H1 (cell line): ENCODE measurements around the gene KLHL17. TPM values are rescaled to one million over a fixed set of nuclear protein-coding genes. Genes with fewer than 3 reads are reported as not detected.

Experiments used
- CTCF ChIA-PET: fragments of 300-600 bp; sonication (Branson Sonifier 250); formaldehyde crosslinking; loops from one replicate; lab custom pipeline; 2021; ENCODE audit not compliant: partially characterized antibody; lab: Charles Lee
- POLR2A ChIA-PET: fragments of 300-600 bp; sonication (Branson Sonifier 250); formaldehyde crosslinking; loops from one replicate; lab custom pipeline; 2021; ENCODE audit warnings: inconsistent platforms; ENCODE audit not compliant: partially characterized antibody; lab: Charles Lee
- DNase-seq, 2 experiments: peaks; one replicate each; pipeline versions ENCODE4 v3.0.0 to v3.0.0-alpha.2; 2010 to 2022; ENCODE audit warnings: low spot score in 2 of 2, low read depth in 1 of 2, mixed read lengths in 1 of 2
- FAIRE-seq: peaks from 2 replicates; lab custom pipeline; 2011; peaks lifted over from hg19 to GRCh38; lab: Jason Lieb, UNC
- H2AFZ ChIP-seq: 2 replicates; pipeline ENCODE4 v1.8.1; 2012; ENCODE audit warnings: low read length, inconsistent platforms
- H2AK5ac ChIP-seq: 2 replicates; pipeline ENCODE4 v1.6.1; 2013; ENCODE audit warnings: low read depth, low read length
- H2BK120ac ChIP-seq: replicated peaks from 2 replicates; pipeline ENCODE3; 2013; ENCODE audit warnings: low read depth, low read length, inconsistent platforms
- H2BK12ac ChIP-seq: 2 replicates; pipeline ENCODE4 v1.6.1; 2013; ENCODE audit warnings: low read depth, low read length
- H2BK15ac ChIP-seq: 2 replicates; pipeline ENCODE4 v1.6.1; 2013; ENCODE audit warnings: low read length
- H2BK20ac ChIP-seq: 2 replicates; pipeline ENCODE4 v1.6.1; 2013; ENCODE audit warnings: low read length
- H2BK5ac ChIP-seq: 2 replicates; pipeline ENCODE4 v1.6.1; 2013; ENCODE audit warnings: low read depth, low read length
- H3K14ac ChIP-seq: 2 replicates; pipeline ENCODE4 v1.6.1; 2013; ENCODE audit warnings: inconsistent platforms; ENCODE audit not compliant: insufficient read length
- H3K18ac ChIP-seq: 2 replicates; pipeline ENCODE4 v1.6.1; 2013; ENCODE audit warnings: low read length; ENCODE audit errors: extremely low read depth
- H3K23ac ChIP-seq: 2 replicates; pipeline ENCODE4 v1.6.1; 2013; ENCODE audit warnings: inconsistent platforms; ENCODE audit not compliant: insufficient read length
- H3K23me2 ChIP-seq: 2 replicates; pipeline ENCODE4 v1.6.1; 2013; ENCODE audit warnings: low read depth, low read length
- H3K27ac ChIP-seq: 2 replicates; pipeline ENCODE4 v1.6.1; 2011; ENCODE audit warnings: low read depth, low read length, inconsistent platforms
- H3K27me3 ChIP-seq, 4 experiments: replicated peaks in 1 of 4; 1 replicate in 1 of 4; 2 replicates in 3 of 4; pipeline versions ENCODE4 v1.6.1 to v1.8.1; 2011 to 2013; ENCODE audit warnings: low read length in 3 of 4, mild to moderate bottlenecking in 3 of 4, inconsistent platforms in 2 of 4, mixed read lengths in 2 of 4, moderate library complexity in 1 of 4; ENCODE audit not compliant: control insufficient read depth in 3 of 4, insufficient read depth in 3 of 4; ENCODE audit errors: extremely low read depth in 1 of 4
- H3K36me3 ChIP-seq, 4 experiments: 2 replicates each; pipeline versions ENCODE4 v1.6.1 to v1.8.1; 2011 to 2013; ENCODE audit warnings: mild to moderate bottlenecking in 4 of 4, low read length in 3 of 4, moderate library complexity in 2 of 4, control low read depth in 1 of 4, inconsistent platforms in 1 of 4; ENCODE audit not compliant: insufficient read depth in 4 of 4, control insufficient read depth in 2 of 4
- H3K4ac ChIP-seq: replicated peaks from 2 replicates; pipeline ENCODE3; 2013; ENCODE audit warnings: low read length, low read depth, mixed read lengths, inconsistent platforms; ENCODE audit not compliant: insufficient read length
- H3K4me1 ChIP-seq, 4 experiments: replicated peaks in 1 of 4; 1 replicate in 1 of 4; 2 replicates in 3 of 4; pipeline versions ENCODE4 v1.6.1 to v1.8.1; 2011 to 2013; ENCODE audit warnings: low read length in 3 of 4, inconsistent platforms in 2 of 4, mixed read lengths in 1 of 4; ENCODE audit not compliant: insufficient read depth in 4 of 4, control insufficient read depth in 3 of 4
- H3K4me2 ChIP-seq, 2 experiments: 2 replicates each; pipeline versions ENCODE4 v1.6.1 to v1.8.1; 2011 to 2013; ENCODE audit warnings: low read depth in 2 of 2, low read length in 2 of 2, control low read depth in 1 of 2, inconsistent platforms in 1 of 2, mild to moderate bottlenecking in 1 of 2; ENCODE audit not compliant: insufficient read depth in 1 of 2
- H3K4me3 ChIP-seq, 4 experiments: fragments of 200-600, 300-600 bp in 1 of 4; sonication (generic), shearing (Covaris generic), sonication (Bioruptor Twin) in 1 of 4; 2 replicates each; pipeline versions ENCODE4 v1.5.1 to v1.8.1; 2011 to 2016; ENCODE audit warnings: low read length in 4 of 4, low read depth in 3 of 4, control low read depth in 2 of 4, inconsistent platforms in 2 of 4, mild to moderate bottlenecking in 2 of 4, mixed read lengths in 1 of 4, moderate library complexity in 1 of 4; ENCODE audit not compliant: insufficient read depth in 2 of 4; ENCODE audit errors: extremely low read depth in 1 of 4
- H3K56ac ChIP-seq: replicated peaks from 2 replicates; pipeline ENCODE3; 2013; ENCODE audit warnings: low read depth, mild to moderate bottlenecking, mixed read lengths, low read length, inconsistent platforms; ENCODE audit not compliant: insufficient read length
- H3K79me1 ChIP-seq: 2 replicates; pipeline ENCODE4 v1.6.1; 2013; ENCODE audit warnings: low read depth, low read length, control low read depth
- H3K79me2 ChIP-seq, 2 experiments: 2 replicates each; pipeline versions ENCODE4 v1.6.1 to v1.8.1; 2012 to 2013; ENCODE audit warnings: low read length in 2 of 2, mild to moderate bottlenecking in 2 of 2, inconsistent platforms in 1 of 2; ENCODE audit not compliant: insufficient read depth in 2 of 2, control insufficient read depth in 1 of 2
- H3K9ac ChIP-seq, 4 experiments: replicated peaks in 1 of 4; 1 replicate in 1 of 4; 2 replicates in 3 of 4; pipeline versions ENCODE4 v1.6.1 to v1.8.1; 2011 to 2013; ENCODE audit warnings: low read depth in 3 of 4, low read length in 3 of 4, control low read depth in 2 of 4, mild to moderate bottlenecking in 2 of 4, moderate library complexity in 2 of 4, inconsistent platforms in 1 of 4; ENCODE audit errors: extremely low read depth in 1 of 4
- H3K9me3 ChIP-seq, 2 experiments: 2 replicates each; pipeline versions ENCODE4 v1.6.1 to v1.8.1; 2012 to 2013; ENCODE audit warnings: mild to moderate bottlenecking in 2 of 2, moderate library complexity in 2 of 2, control low read depth in 1 of 2, inconsistent platforms in 1 of 2, low read depth in 1 of 2, low read length in 1 of 2, mixed read lengths in 1 of 2; ENCODE audit not compliant: insufficient read depth in 2 of 2
- H4K20me1 ChIP-seq, 2 experiments: replicated peaks in 1 of 2; 2 replicates each; pipeline versions ENCODE3 to v1.8.1; 2011 to 2013; ENCODE audit warnings: inconsistent platforms in 2 of 2, low read length in 2 of 2, mild to moderate bottlenecking in 1 of 2; ENCODE audit not compliant: insufficient read depth in 2 of 2, control insufficient read depth in 1 of 2
- H4K5ac ChIP-seq: 2 replicates; pipeline ENCODE4 v1.6.1; 2013; ENCODE audit warnings: low read length, low read depth, mixed read lengths, inconsistent platforms; ENCODE audit not compliant: insufficient read length
- H4K8ac ChIP-seq: 2 replicates; pipeline ENCODE4 v1.8.0; 2013; ENCODE audit warnings: mild to moderate bottlenecking, moderate library complexity, low read length, inconsistent platforms; ENCODE audit not compliant: insufficient read depth; ENCODE audit errors: extremely low read depth
- H4K91ac ChIP-seq: replicated peaks from 2 replicates; pipeline ENCODE3; 2013; ENCODE audit warnings: low read length, mixed read lengths, inconsistent platforms; ENCODE audit not compliant: insufficient read length
- BACH1 ChIP-seq: IDR thresholded peaks from 2 replicates; pipeline ENCODE4 v1.6.1; 2012; ENCODE audit warnings: low read length, improper control_type of control experiment
- KDM1A ChIP-seq: fragments of 200-600, 300-600 bp; sonication (generic); IDR thresholded peaks from 2 replicates; pipeline ENCODE4 v1.7.1; 2016; ENCODE audit warnings: mild to moderate bottlenecking, low read length, borderline replicate concordance
- NANOG ChIP-seq: IDR thresholded peaks from 2 replicates; pipeline ENCODE4 v1.6.1; 2011; ENCODE audit warnings: low read length, low read depth, mild to moderate bottlenecking, inconsistent platforms; ENCODE audit not compliant: insufficient read depth, poor library complexity, severe bottlenecking
- RNF2 ChIP-seq: fragments of 200-900, 300-1000 bp; sonication (generic); IDR thresholded peaks from 2 replicates; pipeline ENCODE4 v1.7.1; 2016; ENCODE audit warnings: borderline replicate concordance, low read depth, mild to moderate bottlenecking, antibody characterized with exemption, low read length; ENCODE audit not compliant: poor library complexity, severe bottlenecking; ENCODE audit errors: missing control alignments
- RXRA ChIP-seq: IDR thresholded peaks from 2 replicates; pipeline ENCODE4 v1.6.1; 2011; ENCODE audit warnings: low read depth, mild to moderate bottlenecking, low read length, moderate library complexity; ENCODE audit not compliant: insufficient read depth
- SUZ12 ChIP-seq: fragments of 200-600 bp; sonication (generic); IDR thresholded peaks from 2 replicates; pipeline ENCODE4 v1.6.1; 2012; ENCODE audit warnings: mild to moderate bottlenecking, inconsistent platforms, low read length, moderate library complexity, mixed read lengths
- whole genome bisulfite sequencing, 2 experiments: shearing (Covaris generic) in 1 of 2; methylation state at CpG; one replicate each; pipeline versions ENCODE4 v1.1.6 to v1.1.7; 2013 to 2015; ENCODE audit warnings: low lambda C conversion rate in 2 of 2, mixed read lengths in 2 of 2, inconsistent platforms in 1 of 2, low coverage in 1 of 2, missing lambda C conversion rate in 1 of 2; ENCODE audit not compliant: insufficient replicate concordance in 2 of 2, insufficient coverage in 1 of 2, insufficient read length in 1 of 2; ENCODE audit errors: extremely low coverage in 1 of 2, missing lambda C conversion rate in 1 of 2; 5-methylcytosine and 5-hydroxymethylcytosine counted together
- polyA plus RNA-seq, 7 experiments: library from polyadenylated mRNA; depleted of rRNA in 3 of 7; stranded (reverse) in 5 of 7; unstranded in 2 of 7; fragments of >200 nt in 5 of 7; fragments of 200-250 nt in 2 of 7; gene quantifications; 1 replicate in 5 of 7; 2 replicates in 1 of 7; 4 replicates in 1 of 7; pipeline versions ENCODE4 v1.2.1 to v1.2.3, GENCODE V29; 2011 to 2013; ENCODE audit warnings: missing spikeins in 2 of 7, mixed read lengths in 2 of 7
- total RNA-seq: library from RNA; stranded (reverse); fragmentation: NEBNext Ultra II Directional; extraction: Animal tissue kit (Norgen Biotek cat#: 25700); gene quantifications from 2 replicates; pipeline ENCODE4 v1.2.1, GENCODE V29; 2021

The KLHL17 gene
- total and polyA plus RNA-seq, 2 of the 8 experiments (the other 6 are each of a cell fraction or from before 2014, with no cell fraction given) = 32.6 to 36.1 TPM

DNA sequence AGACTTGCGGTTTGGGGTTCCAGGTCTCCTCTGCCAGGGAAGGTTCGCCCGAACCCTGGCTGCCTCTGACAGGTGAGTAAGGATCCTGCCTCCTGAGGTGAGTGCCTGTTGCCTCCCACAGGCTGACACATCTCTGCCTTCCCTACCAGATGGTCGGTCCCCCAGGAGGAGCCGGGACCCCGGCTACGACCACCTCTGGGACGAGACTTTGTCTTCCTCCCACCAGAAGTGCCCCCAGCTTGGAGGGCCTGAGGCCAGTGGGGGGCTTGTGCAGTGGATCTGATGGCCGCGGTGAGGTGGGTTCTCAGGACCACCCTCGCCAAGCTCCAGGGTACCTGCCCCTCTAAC is 13.9 kb downstream of the KLHL17 start:
- no peak overlapping the region for H3K14ac ChIP-seq
- H4K20me1 ChIP-seq = peaks cover 0 to 11% of the 10 kb centered on the region in 2 experiments
- no peak overlapping the region for H2BK120ac ChIP-seq
- H2AK5ac ChIP-seq = no peak overlapping the region
- no peak overlapping the region for H4K91ac ChIP-seq
- no peaks in the 10 kb centered on the region for H3K79me1 ChIP-seq
- H3K27me3 ChIP-seq = peaks cover 0 to 32% (median 18%) of the 10 kb centered on the region in 4 experiments; a peak in 5 of 7 replicates
- peaks cover 0 to 15% (median 5%) of the 10 kb centered on the region in 4 experiments; a peak in 4 of 7 replicates for H3K4me1 ChIP-seq
- no peak overlapping the region for H3K4me2 ChIP-seq
- H3K4ac ChIP-seq = no peak overlapping the region
- no peak overlapping the region for H3K56ac ChIP-seq
- FAIRE-seq = no peak
- no peaks in the 10 kb centered on the region for H3K36me3 ChIP-seq
- H3K9me3 ChIP-seq = no peaks in the 10 kb centered on the region
- no peak overlapping the region for H3K4me3 ChIP-seq
- no peak overlapping the region for H3K27ac ChIP-seq
- no peak overlapping the region for H3K9ac ChIP-seq
- no peak overlapping the region for H2AFZ ChIP-seq
- H4K5ac ChIP-seq = no peak overlapping the region
- no peak overlapping the region for H2BK20ac ChIP-seq
- peaks cover 5% of the 10 kb centered on the region; the same call in 1 of the 2 replicates for H3K23me2 ChIP-seq
- 90% methylated on average over 7 of the region's 11 CpGs; no CpG with 5 or more reads in 1 of the 2 experiments for WGBS, 2 experiments
- DNase-seq = no peak
- no peak overlapping the region for H3K18ac ChIP-seq
- H4K8ac ChIP-seq = no peak overlapping the region
- no peak overlapping the region for H2BK12ac ChIP-seq
- no peak overlapping the region for H2BK5ac ChIP-seq
- H3K23ac ChIP-seq = no peak overlapping the region
- CTCF ChIA-PET = interaction anchor here (0.9 to 7.0 kb wide), 3 partner anchors 9 to 89 kb away, joined by 3 to 53 read pairs (median 6); partner anchors contain the start of gene PERM1
- TF ChIP-seq NANOG (no peak), RNF2 (no peak), SUZ12 (no peak), RXRA (no peak), BACH1 (no peak), KDM1A (no peak)
- TF ChIP-seq, all 59 proteins: peak for 0
- POLR2A ChIA-PET = no interaction called here
- peaks cover 0 to 3% of the 10 kb centered on the region in 2 experiments; a peak in 1 of 4 replicates for H3K79me2 ChIP-seq
- H2BK15ac ChIP-seq = no peak overlapping the region
